22Rv1 (cell line): Measurements from ENCODE around the gene ETNK2.

Experiments
- ZFX ChIP-seq: fragments of 450-650 bp; IDR thresholded peaks from 2 replicates; pipeline ENCODE4 v1.6.1; 2017; ENCODE audit warnings: antibody characterized with exemption, borderline replicate concordance
- TF ChIP-seq, protein P1 (sequence below): fragments of 450-650 bp; IDR thresholded peaks from 2 replicates; pipeline ENCODE4 v1.5.1; 2017; ENCODE audit warnings: mild to moderate bottlenecking

DNA sequence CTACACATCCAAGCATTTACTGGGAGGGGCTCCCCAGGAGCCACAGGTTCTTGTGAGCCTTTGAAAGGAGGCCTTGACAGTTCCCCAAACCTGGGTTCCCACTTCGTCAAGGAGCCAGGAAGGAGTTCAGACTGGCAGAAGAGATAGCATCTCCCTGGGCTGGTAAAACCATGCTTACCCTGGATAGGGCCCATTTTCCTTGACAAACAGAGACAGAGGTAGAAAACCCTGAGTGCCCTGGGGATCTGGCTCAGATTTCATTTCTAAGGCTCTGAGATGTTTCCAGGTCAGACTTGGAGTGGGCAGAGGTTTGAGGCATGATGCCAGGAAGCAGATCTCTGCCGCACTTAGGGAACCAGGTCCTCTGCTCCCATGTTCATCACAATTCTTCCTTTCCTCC, 2.7 kb downstream of the ETNK2 start:
- TF ChIP-seq, protein P1, sequence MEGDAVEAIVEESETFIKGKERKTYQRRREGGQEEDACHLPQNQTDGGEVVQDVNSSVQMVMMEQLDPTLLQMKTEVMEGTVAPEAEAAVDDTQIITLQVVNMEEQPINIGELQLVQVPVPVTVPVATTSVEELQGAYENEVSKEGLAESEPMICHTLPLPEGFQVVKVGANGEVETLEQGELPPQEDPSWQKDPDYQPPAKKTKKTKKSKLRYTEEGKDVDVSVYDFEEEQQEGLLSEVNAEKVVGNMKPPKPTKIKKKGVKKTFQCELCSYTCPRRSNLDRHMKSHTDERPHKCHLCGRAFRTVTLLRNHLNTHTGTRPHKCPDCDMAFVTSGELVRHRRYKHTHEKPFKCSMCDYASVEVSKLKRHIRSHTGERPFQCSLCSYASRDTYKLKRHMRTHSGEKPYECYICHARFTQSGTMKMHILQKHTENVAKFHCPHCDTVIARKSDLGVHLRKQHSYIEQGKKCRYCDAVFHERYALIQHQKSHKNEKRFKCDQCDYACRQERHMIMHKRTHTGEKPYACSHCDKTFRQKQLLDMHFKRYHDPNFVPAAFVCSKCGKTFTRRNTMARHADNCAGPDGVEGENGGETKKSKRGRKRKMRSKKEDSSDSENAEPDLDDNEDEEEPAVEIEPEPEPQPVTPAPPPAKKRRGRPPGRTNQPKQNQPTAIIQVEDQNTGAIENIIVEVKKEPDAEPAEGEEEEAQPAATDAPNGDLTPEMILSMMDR = no peak
- no peak for TF ChIP-seq ZFX
